GM12891 (cell line): ENCODE results near the gene FBXO8.

Experiments
- POLR2A ChIP-seq: IDR thresholded peaks from 2 replicates; pipeline ENCODE4 v1.6.1; 2011; ENCODE audit warnings: low read depth, low read length, control low read depth
- POLR2AphosphoS5 ChIP-seq: IDR thresholded peaks from 2 replicates; pipeline ENCODE4 v1.6.1; 2011; ENCODE audit warnings: low read depth, low read length, control low read depth

- TF ChIP-seq POLR2A (no peak), POLR2AphosphoS5 (no peak)
Observed at GRCh38 chr4:174260099-174260498, 23.4 kb downstream of the FBXO8 start.
